ENCODE measurements around the gene R3HDM4. TPM values are rescaled to one million over a fixed set of nuclear protein-coding genes. Genes with fewer than 3 reads are reported as not detected.

The R3HDM4 gene
- total and polyA plus RNA-seq, 9 of the 15 experiments (the other 6 are each of a cell fraction or from before 2014, with no cell fraction given) = 3.2 to 154 (median 59.0) TPM

- TF ChIP-seq CAMTA2 (CRISPR knock-in tag; conservative IDR thresholded peaks at IDR 0.05) = 0 out of 2 replicates have a peak, but pooled peaks have one; percentile 86
- TF ChIP-seq ZNF174 (CRISPR knock-in tag; IDR thresholded peaks at IDR 0.05) = no peak
- no peak for TF ChIP-seq ZFP1 (CRISPR knock-in tag; IDR thresholded peaks at IDR 0.05)
- TF ChIP-seq CCAR2 (IDR thresholded peaks at IDR 0.05; ENCODE audit: low read depth, low read length) = no peak
- no peak for TF ChIP-seq CBX8 (IDR thresholded peaks at IDR 0.05; ENCODE audit: borderline replicate concordance, extremely low read depth, low read depth, low read length, poor library complexity, severe bottlenecking)
- peak; percentile 86; the same call in 1 of the 2 replicates for TF ChIP-seq SP1 (CRISPR knock-in tag; IDR thresholded peaks at IDR 0.05)
- no peak for TF ChIP-seq DDX20 (tag; IDR thresholded peaks at IDR 0.05; ENCODE audit: low read depth)
- TF ChIP-seq ZFPM2 (CRISPR knock-in tag; IDR thresholded peaks at IDR 0.05) = no peak
- no peak for TF ChIP-seq MYBL2 (IDR thresholded peaks at IDR 0.05; ENCODE audit: low read depth)
- no peak for TF ChIP-seq MYBL2 (CRISPR knock-in tag; IDR thresholded peaks at IDR 0.05; ENCODE audit: borderline replicate concordance)
- no peak for TF ChIP-seq HMBOX1 (IDR thresholded peaks at IDR 0.05)
- TF ChIP-seq MEF2D (tag; conservative IDR thresholded peaks at IDR 0.05; ENCODE audit: low read depth) = no peak
- TF ChIP-seq, protein P1, sequence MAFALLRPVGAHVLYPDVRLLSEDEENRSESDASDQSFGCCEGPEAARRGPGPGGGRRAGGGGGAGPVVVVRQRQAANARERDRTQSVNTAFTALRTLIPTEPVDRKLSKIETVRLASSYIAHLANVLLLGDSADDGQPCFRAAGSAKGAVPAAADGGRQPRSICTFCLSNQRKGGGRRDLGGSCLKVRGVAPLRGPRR (CRISPR knock-in tag; IDR thresholded peaks at IDR 0.05) = no peak
- TF ChIP-seq, protein P2, sequence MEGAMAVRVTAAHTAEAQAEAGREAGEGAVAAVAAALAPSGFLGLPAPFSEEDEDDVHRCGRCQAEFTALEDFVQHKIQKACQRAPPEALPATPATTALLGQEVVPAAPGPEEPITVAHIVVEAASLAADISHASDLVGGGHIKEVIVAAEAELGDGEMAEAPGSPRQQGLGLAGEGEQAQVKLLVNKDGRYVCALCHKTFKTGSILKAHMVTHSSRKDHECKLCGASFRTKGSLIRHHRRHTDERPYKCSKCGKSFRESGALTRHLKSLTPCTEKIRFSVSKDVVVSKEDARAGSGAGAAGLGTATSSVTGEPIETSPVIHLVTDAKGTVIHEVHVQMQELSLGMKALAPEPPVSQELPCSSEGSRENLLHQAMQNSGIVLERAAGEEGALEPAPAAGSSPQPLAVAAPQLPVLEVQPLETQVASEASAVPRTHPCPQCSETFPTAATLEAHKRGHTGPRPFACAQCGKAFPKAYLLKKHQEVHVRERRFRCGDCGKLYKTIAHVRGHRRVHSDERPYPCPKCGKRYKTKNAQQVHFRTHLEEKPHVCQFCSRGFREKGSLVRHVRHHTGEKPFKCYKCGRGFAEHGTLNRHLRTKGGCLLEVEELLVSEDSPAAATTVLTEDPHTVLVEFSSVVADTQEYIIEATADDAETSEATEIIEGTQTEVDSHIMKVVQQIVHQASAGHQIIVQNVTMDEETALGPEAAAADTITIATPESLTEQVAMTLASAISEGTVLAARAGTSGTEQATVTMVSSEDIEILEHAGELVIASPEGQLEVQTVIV (CRISPR knock-in tag; IDR thresholded peaks at IDR 0.05; ENCODE audit: borderline replicate concordance) = no peak
- TF ChIP-seq, protein P3, sequence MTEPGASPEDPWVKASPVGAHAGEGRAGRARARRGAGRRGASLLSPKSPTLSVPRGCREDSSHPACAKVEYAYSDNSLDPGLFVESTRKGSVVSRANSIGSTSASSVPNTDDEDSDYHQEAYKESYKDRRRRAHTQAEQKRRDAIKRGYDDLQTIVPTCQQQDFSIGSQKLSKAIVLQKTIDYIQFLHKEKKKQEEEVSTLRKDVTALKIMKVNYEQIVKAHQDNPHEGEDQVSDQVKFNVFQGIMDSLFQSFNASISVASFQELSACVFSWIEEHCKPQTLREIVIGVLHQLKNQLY (CRISPR knock-in tag; conservative IDR thresholded peaks at IDR 0.05) = 0 out of 4 replicates have a peak, but pooled peaks of 1 of the 2 experiments have one; percentile 45
- no peak for TF ChIP-seq CSDE1 (IDR thresholded peaks at IDR 0.05)
- no peak for TF ChIP-seq ZNF589 (CRISPR knock-in tag; IDR thresholded peaks at IDR 0.05; ENCODE audit: low read depth)
- no peak for TF ChIP-seq SRSF1 (IDR thresholded peaks at IDR 0.05; ENCODE audit: low read depth, low read length)
- no peak for TF ChIP-seq PURB (CRISPR knock-in tag; IDR thresholded peaks at IDR 0.05; ENCODE audit: low read depth)
- TF ChIP-seq, protein P4, sequence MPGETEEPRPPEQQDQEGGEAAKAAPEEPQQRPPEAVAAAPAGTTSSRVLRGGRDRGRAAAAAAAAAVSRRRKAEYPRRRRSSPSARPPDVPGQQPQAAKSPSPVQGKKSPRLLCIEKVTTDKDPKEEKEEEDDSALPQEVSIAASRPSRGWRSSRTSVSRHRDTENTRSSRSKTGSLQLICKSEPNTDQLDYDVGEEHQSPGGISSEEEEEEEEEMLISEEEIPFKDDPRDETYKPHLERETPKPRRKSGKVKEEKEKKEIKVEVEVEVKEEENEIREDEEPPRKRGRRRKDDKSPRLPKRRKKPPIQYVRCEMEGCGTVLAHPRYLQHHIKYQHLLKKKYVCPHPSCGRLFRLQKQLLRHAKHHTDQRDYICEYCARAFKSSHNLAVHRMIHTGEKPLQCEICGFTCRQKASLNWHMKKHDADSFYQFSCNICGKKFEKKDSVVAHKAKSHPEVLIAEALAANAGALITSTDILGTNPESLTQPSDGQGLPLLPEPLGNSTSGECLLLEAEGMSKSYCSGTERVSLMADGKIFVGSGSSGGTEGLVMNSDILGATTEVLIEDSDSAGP (CRISPR knock-in tag; IDR thresholded peaks at IDR 0.05) = no peak
- TF ChIP-seq ARNT (IDR thresholded peaks at IDR 0.05) = no peak
- TF ChIP-seq PHB2 (IDR thresholded peaks at IDR 0.05; ENCODE audit: low read depth) = no peak
These were observed 4.5 kb upstream of the R3HDM4 start, which contains the start of gene KISS1R (continued) for GRCh38 chr19:917323-918151.

All from K562 (cell line).